Measurements from ENCODE around the gene CEP43. TPM values are rescaled to one million over a fixed set of nuclear protein-coding genes. Genes with fewer than 3 reads are reported as not detected.

The CEP43 gene
- total and polyA plus RNA-seq, 10 of the 15 experiments (the other 5 are each of a cell fraction or from before 2014, with no cell fraction given): 7.7 to 49.9 (median 24.6) TPM

GRCh38 chr6:167027772-167028171 is 28.6 kb downstream of the CEP43 start:
- WGBS (ENCODE audit: insufficient coverage, insufficient replicate concordance, low lambda C conversion rate, missing lambda C conversion rate): 95% methylated on average over 6 of the region's 6 CpGs
- RAD21 ChIA-PET (ENCODE audit: unreplicated experiment): no interaction called here
- in situ Hi-C loops (cut with MboI) (no loop called here), intact Hi-C loops (cut with micrococcal nuclease; ENCODE audit: unreplicated experiment) (no loop called here)
- DNase-seq (ENCODE audit: low read depth, low spot score) (no peak), FAIRE-seq (no peak), ATAC-seq (no peak)
- Histone ChIP-seq H2AFZ (ENCODE audit: control insufficient read depth, low read depth, low read length) (no peak overlapping the region), H3K4me3 (no peak overlapping the region), H3K4me1 (ENCODE audit: control insufficient read depth, insufficient read depth, low read length) (no peaks in the 10 kb centered on the region), H3K9me3 (replicated peaks; ENCODE audit: control insufficient read depth, insufficient read depth, low read length) (no peaks in the 10 kb centered on the region), H3K27me3 (replicated peaks in 1 of 2; ENCODE audit: control insufficient read depth in 2 of 2, insufficient read depth in 2 of 2, low read length in 1 of 2) (no peaks in the 10 kb centered on the region), H3K79me2 (ENCODE audit: control insufficient read depth, insufficient read depth, low read length) (no peaks in the 10 kb centered on the region), H3K36me3 (ENCODE audit: control insufficient read depth in 2 of 2, insufficient read depth in 2 of 2, low read length in 1 of 2) (peaks cover 11 to 36% of the 10 kb centered on the region in 2 experiments), H3K9ac (ENCODE audit: control insufficient read depth, insufficient read depth, low read length) (no peak overlapping the region), H3K4me2 (ENCODE audit: control insufficient read depth, insufficient read depth) (no peak overlapping the region), H3K27ac (ENCODE audit: control insufficient read depth, insufficient read depth) (no peak overlapping the region), H4K20me1 (ENCODE audit: control insufficient read depth, insufficient read depth) (no peaks in the 10 kb centered on the region)
- SMC1A ChIA-PET (ENCODE audit: uncharacterized antibody, unreplicated experiment): interaction anchor here (1.2 kb wide), 1 partner anchor 114 kb away, joined by 4 read pairs; no protein-coding TSS in a partner anchor
- CTCF ChIA-PET: interaction anchor here (0.9 to 1.3 kb wide), 4 partner anchors 15 to 114 kb away, joined by 3 read pairs; no protein-coding TSS in a partner anchor
- TF ChIP-seq TCF12 (IDR thresholded peaks at IDR 0.05; ENCODE audit: low read depth, low read length): no peak
- TF ChIP-seq ZNF274 (IDR thresholded peaks at IDR 0.05; ENCODE audit: insufficient read depth, insufficient read length): no peak
- no peak for TF ChIP-seq CHD2 (IDR thresholded peaks at IDR 0.05; ENCODE audit: borderline replicate concordance, low read depth, low read length)
- TF ChIP-seq PML (IDR thresholded peaks at IDR 0.05; ENCODE audit: low read length): no peak
- TF ChIP-seq CBX5 (IDR thresholded peaks at IDR 0.05; ENCODE audit: low read depth): no peak
- TF ChIP-seq ZNF217 (IDR thresholded peaks at IDR 0.05): no peak
- no peak for TF ChIP-seq RELA (IDR thresholded peaks at IDR 0.05; ENCODE audit: borderline replicate concordance, partially characterized antibody)
- TF ChIP-seq ZBTB11 (CRISPR knock-in tag; IDR thresholded peaks at IDR 0.05): no peak
- TF ChIP-seq, protein P1, sequence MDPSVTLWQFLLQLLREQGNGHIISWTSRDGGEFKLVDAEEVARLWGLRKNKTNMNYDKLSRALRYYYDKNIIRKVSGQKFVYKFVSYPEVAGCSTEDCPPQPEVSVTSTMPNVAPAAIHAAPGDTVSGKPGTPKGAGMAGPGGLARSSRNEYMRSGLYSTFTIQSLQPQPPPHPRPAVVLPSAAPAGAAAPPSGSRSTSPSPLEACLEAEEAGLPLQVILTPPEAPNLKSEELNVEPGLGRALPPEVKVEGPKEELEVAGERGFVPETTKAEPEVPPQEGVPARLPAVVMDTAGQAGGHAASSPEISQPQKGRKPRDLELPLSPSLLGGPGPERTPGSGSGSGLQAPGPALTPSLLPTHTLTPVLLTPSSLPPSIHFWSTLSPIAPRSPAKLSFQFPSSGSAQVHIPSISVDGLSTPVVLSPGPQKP (IDR thresholded peaks at IDR 0.05; ENCODE audit: low read depth, low read length): no peak
- TF ChIP-seq ZNF207 (IDR thresholded peaks at IDR 0.05; ENCODE audit: borderline replicate concordance): no peak
- TF ChIP-seq NR2C1 (IDR thresholded peaks at IDR 0.05): no peak
- TF ChIP-seq SREBF1 (IDR thresholded peaks at IDR 0.05; ENCODE audit: low read length): no peak
- TF ChIP-seq ESRRA (IDR thresholded peaks at IDR 0.05; ENCODE audit: low read length): no peak
- no peak for TF ChIP-seq TCF3 (IDR thresholded peaks at IDR 0.05; ENCODE audit: borderline replicate concordance, insufficient read depth, low read depth, low read length)
- no peak for TF ChIP-seq CEBPB (IDR thresholded peaks at IDR 0.05; ENCODE audit: borderline replicate concordance in 1 of 2, low read depth in 2 of 2, low read length in 2 of 2)
- TF ChIP-seq TBL1XR1 (IDR thresholded peaks at IDR 0.05; ENCODE audit: low read depth, low read length): no peak
- no peak for TF ChIP-seq MYC (IDR thresholded peaks at IDR 0.05; ENCODE audit: insufficient read depth, insufficient read length, insufficient replicate concordance, low read length, severe bottlenecking)
- no peak for TF ChIP-seq ZNF622 (IDR thresholded peaks at IDR 0.05)
- POLR2A ChIA-PET: no interaction called here
- BruUV-seq (replicated peaks): no TSS peak
